ENCODE measurements around the gene TMEM98.

The TMEM98 gene

DNA sequence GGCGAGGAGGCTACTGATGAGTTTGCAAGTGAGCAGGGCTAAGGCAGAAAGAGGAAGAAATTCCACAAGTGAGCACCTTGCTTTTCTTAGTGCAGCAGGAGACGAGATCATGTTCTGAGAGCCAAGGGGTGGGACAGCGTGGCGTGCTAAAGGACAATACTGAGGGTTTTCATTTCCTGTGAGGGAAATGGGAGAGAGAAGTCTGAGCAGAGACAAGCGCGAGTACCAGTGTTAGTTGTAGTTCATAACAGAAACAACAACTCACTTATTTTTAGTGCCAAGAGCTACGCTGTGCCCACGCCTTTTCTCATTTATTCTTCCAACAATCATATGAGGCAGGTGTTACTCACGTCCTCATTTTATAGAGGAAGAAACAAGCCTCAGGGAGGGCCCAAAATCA lies 66.0 kb downstream of the TMEM98 start:
- H3K36me3 Mint-ChIP-seq (ENCODE audit: low read depth): no peaks in the 10 kb centered on the region
- no peak overlapping the region for H3K4me3 Mint-ChIP-seq
- no peak overlapping the region for H3K27ac Mint-ChIP-seq
- H3K4me1 Mint-ChIP-seq: no peaks in the 10 kb centered on the region
- peaks cover 4% of the 10 kb centered on the region for H3K9me3 Mint-ChIP-seq
- H3K27me3 Mint-ChIP-seq (ENCODE audit: low read depth): peaks cover 22% of the 10 kb centered on the region
- no peak for TF ChIP-seq CTCF (IDR thresholded peaks at IDR 0.05; ENCODE audit: unreplicated experiment in 3 of 3)

Data from nephron (organoid).